Mesendoderm (in vitro differentiated cells): ENCODE results near the gene MYH14.

Experiments
- DNase-seq: peaks from one replicate; pipeline ENCODE4 v3.0.0; 2013
- H2AK5ac ChIP-seq: 2 replicates; pipeline ENCODE4 v1.6.1; 2013; ENCODE audit warnings: low read length, inconsistent platforms
- H2BK120ac ChIP-seq: 2 replicates; pipeline ENCODE4 v1.6.1; 2013; ENCODE audit warnings: low read depth, mild to moderate bottlenecking, low read length, moderate library complexity, mixed read lengths
- H2BK15ac ChIP-seq: replicated peaks from 2 replicates; pipeline ENCODE4 v1.6.1; 2013; ENCODE audit warnings: low read depth, mild to moderate bottlenecking, moderate library complexity
- H2BK5ac ChIP-seq: 2 replicates; pipeline ENCODE4 v1.6.1; 2013; ENCODE audit warnings: low read length, inconsistent platforms
- H3K18ac ChIP-seq: 2 replicates; pipeline ENCODE4 v1.6.1; 2013; ENCODE audit warnings: mild to moderate bottlenecking, low read length, mixed read lengths
- H3K23ac ChIP-seq: one replicate; pipeline ENCODE4 v1.6.1; 2013; ENCODE audit warnings: low read length
- H3K27ac ChIP-seq: 2 replicates; pipeline ENCODE4 v1.5.1; 2013; ENCODE audit warnings: low read depth, mild to moderate bottlenecking, inconsistent platforms, low read length, moderate library complexity
- H3K27me3 ChIP-seq: 2 replicates; pipeline ENCODE4 v1.6.1; 2013; ENCODE audit warnings: low read length, control low read depth, mild to moderate bottlenecking, inconsistent platforms; ENCODE audit not compliant: insufficient read depth, poor library complexity
- H3K36me3 ChIP-seq: 2 replicates; pipeline ENCODE4 v1.6.1; 2013; ENCODE audit warnings: low read length, inconsistent platforms; ENCODE audit not compliant: control insufficient read depth, insufficient read depth
- H3K4ac ChIP-seq: one replicate; pipeline ENCODE4 v1.6.1; 2013; ENCODE audit warnings: low read depth, mild to moderate bottlenecking, low read length, moderate library complexity
- H3K4me1 ChIP-seq: 2 replicates; pipeline ENCODE4 v1.6.1; 2013; ENCODE audit warnings: low read depth, low read length, inconsistent platforms; ENCODE audit not compliant: control insufficient read depth
- H3K4me2 ChIP-seq: 2 replicates; pipeline ENCODE4 v1.6.1; 2013; ENCODE audit warnings: low read length
- H3K4me3 ChIP-seq: 2 replicates; pipeline ENCODE4 v1.5.1; 2013; ENCODE audit warnings: mild to moderate bottlenecking, low read length
- H3K56ac ChIP-seq: one replicate; pipeline ENCODE4 v1.6.1; 2013; ENCODE audit warnings: low read length
- H3K79me1 ChIP-seq: 2 replicates; pipeline ENCODE4 v1.6.1; 2013; ENCODE audit warnings: low read length, inconsistent platforms
- H3K79me2 ChIP-seq: 2 replicates; pipeline ENCODE4 v1.6.1; 2013; ENCODE audit warnings: mild to moderate bottlenecking, low read length; ENCODE audit not compliant: control insufficient read depth, insufficient read depth
- H3K9ac ChIP-seq: 2 replicates; pipeline ENCODE4 v1.6.1; 2013; ENCODE audit warnings: low read length, inconsistent platforms
- H4K5ac ChIP-seq: one replicate; pipeline ENCODE4 v1.6.1; 2013; ENCODE audit warnings: low read length
- H4K8ac ChIP-seq: one replicate; pipeline ENCODE4 v1.6.1; 2013; ENCODE audit warnings: low read depth, mild to moderate bottlenecking, control low read depth, low read length, moderate library complexity
- WGBS: extraction: QIAGEN DNeasy Blood & Tissue Kit; methylation state at CpG from one replicate; pipeline ENCODE4 v1.1.7; 2013; ENCODE audit warnings: low lambda C conversion rate, missing lambda C conversion rate; ENCODE audit not compliant: insufficient coverage; ENCODE audit errors: extremely low coverage; 5-methylcytosine and 5-hydroxymethylcytosine counted together

Gene MYH14

DNA sequence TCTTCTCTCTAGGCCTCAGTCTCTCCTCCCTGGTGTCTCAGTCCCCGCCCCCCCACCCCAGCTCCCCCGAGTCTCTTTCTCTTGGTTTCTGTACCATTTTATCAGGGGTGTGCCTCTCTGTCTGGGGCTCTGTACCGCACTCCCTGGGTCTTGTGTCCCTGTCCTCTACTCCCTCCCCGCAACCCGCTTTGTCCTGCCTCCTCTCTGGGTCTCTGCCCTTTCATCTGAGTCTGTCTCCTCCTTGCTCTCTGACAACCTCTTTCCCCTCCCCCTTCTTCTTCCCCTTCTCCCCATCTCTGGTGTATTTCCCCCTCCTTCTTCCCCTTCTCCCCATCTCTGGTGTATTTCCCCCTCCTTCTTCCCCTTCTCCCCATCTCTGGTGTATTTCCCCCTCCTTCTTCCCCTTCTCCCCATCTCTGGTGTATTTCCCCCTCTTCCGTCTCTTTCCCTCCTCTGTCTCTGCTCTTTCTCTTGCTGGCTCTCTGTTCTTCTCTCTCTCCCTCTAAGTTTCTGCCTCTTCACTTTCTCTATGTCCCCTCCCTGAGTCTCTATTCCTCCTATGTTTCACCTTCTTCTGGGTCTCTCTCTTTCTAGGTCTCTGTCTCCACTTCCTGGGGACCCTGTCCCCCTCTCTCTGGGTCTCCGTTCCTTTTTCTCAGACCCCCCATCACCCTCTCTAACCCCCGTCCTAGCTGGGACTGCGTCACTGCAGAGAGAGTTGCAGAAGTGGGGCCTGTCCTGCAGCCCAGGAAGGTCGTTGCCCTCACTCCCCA is 128.0 kb downstream of the MYH14 start:
- no CpG with 5 or more reads among the region's 10 CpGs for WGBS
- peaks cover 15% of the 10 kb centered on the region for H3K27me3 ChIP-seq
- peak overlapping the region; percentile 1 for H3K27ac ChIP-seq

DNA sequence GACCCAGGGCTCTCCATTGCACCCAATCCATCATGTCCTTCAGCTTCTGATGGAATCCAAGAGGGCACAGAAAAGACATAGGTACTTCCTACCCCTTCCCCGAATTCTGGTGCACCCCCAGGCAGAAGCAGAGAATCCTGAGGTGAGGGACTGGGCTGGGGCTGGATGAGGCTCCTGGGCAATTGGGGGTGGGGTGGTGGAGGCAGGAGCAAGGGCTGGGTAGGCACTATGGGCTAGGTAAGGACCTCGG is 128.5 kb downstream of the MYH14 start:
- H2AK5ac ChIP-seq, result no peak overlapping the region
- peak overlapping the region; percentile 93 for H3K56ac ChIP-seq
- H3K23ac ChIP-seq, result no peak overlapping the region
- H3K4me3 ChIP-seq, result no peak overlapping the region
- no peaks in the 10 kb centered on the region for H3K79me1 ChIP-seq
- no peak overlapping the region for H2BK5ac ChIP-seq
- DNase-seq, result no peak
- peaks cover 4% of the 10 kb centered on the region for H3K4me1 ChIP-seq
- H4K5ac ChIP-seq, result no peak overlapping the region
- no peaks in the 10 kb centered on the region for H3K36me3 ChIP-seq
- no peak overlapping the region for H2BK120ac ChIP-seq
- H3K18ac ChIP-seq, result peak overlapping the region; percentile 10
- H3K27ac ChIP-seq, result peak overlapping the region; percentile 1
- H3K27me3 ChIP-seq, result peaks cover 10% of the 10 kb centered on the region
- no CpG with 5 or more reads among the region's 2 CpGs for WGBS
- H3K4me2 ChIP-seq, result peak overlapping the region; percentile 94
- H2BK15ac ChIP-seq, result no peak overlapping the region
- peak overlapping the region; percentile 77 for H3K9ac ChIP-seq
- H3K79me2 ChIP-seq, result no peaks in the 10 kb centered on the region
- no peak overlapping the region for H3K4ac ChIP-seq
- H4K8ac ChIP-seq, result no peak overlapping the region

More for the DNA sequence above, 128.0 kb downstream of the MYH14 start:
- no peaks in the 10 kb centered on the region for H3K36me3 ChIP-seq
- H2BK5ac ChIP-seq, result no peak overlapping the region
- H3K79me2 ChIP-seq, result no peaks in the 10 kb centered on the region
- H3K23ac ChIP-seq, result no peak overlapping the region
- H3K4ac ChIP-seq, result no peak overlapping the region
- no peak overlapping the region for H4K8ac ChIP-seq
- H3K4me2 ChIP-seq, result peak overlapping the region; percentile 94
- peak overlapping the region; percentile 10 for H3K18ac ChIP-seq
- H3K4me3 ChIP-seq, result peak overlapping the region; percentile 67
- no peak overlapping the region for H2BK120ac ChIP-seq
- no peak overlapping the region for H4K5ac ChIP-seq
- H2AK5ac ChIP-seq, result no peak overlapping the region
- H3K4me1 ChIP-seq, result peaks cover 4% of the 10 kb centered on the region
- DNase-seq, result peak; percentile 90
- H2BK15ac ChIP-seq, result no peak overlapping the region
- H3K56ac ChIP-seq, result peak overlapping the region; percentile 93
- no peaks in the 10 kb centered on the region for H3K79me1 ChIP-seq
- peak overlapping the region; percentile 77 for H3K9ac ChIP-seq

DNA sequence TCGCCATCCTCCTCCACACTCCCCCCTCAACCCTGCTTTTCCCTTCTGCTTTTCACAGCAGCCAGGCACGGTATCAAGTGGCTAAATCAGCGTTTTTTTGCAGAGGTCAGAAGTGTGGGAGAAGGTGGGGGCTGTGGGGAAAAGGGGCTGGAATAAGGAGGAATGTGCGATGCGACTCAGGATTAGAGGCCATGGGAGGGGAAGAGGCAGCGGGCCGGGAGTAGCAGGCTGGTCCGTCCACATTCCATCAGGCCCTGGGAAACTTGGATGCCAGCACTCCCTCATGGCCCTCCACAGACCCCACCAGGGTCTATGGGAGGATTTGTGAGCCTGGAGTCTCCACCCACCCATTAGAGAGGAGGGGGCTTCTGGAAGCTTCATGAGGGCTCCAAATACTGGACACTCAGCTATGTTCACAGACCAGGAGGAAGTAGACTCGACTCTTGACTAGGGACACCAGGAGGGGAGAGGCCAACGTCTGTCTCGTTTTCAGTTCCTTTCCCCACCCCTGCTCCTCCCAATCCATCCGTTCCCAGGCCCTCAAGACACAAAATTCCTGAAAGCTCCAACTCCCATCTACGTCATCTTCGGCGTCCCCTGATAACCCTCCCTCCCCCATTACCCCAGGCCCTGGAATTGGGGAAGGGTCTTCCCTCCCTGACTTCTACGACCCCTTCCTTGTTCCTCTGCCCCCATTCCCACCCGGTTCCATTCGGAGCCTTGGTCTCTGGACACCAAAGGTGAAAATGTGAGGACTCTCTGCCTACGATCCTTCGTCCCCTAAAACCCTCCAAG is 129.0 kb downstream of the MYH14 start:
- Histone ChIP-seq H3K23ac (peak overlapping the region; percentile 48), H4K8ac (no peak overlapping the region), H3K4ac (peak overlapping the region; percentile 85), H2BK15ac (no peak overlapping the region), H2BK5ac (peak overlapping the region; percentile 75), H3K27ac (peak overlapping the region; percentile 85), H3K9ac (peak overlapping the region; percentile 77), H3K79me1 (no peaks in the 10 kb centered on the region), H3K4me2 (peak overlapping the region; percentile 94), H3K36me3 (no peaks in the 10 kb centered on the region), H3K4me3 (peak overlapping the region; percentile 44), H3K27me3 (peaks cover 6% of the 10 kb centered on the region), H3K4me1 (peaks cover 4% of the 10 kb centered on the region), H4K5ac (no peak overlapping the region), H3K18ac (peak overlapping the region; percentile 72), H2BK120ac (no peak overlapping the region), H2AK5ac (peak overlapping the region; percentile 2), H3K79me2 (no peaks in the 10 kb centered on the region), H3K56ac (peak overlapping the region; percentile 93)
- WGBS, result no CpG with 5 or more reads among the region's 20 CpGs
- DNase-seq, result peak; percentile 92

DNA sequence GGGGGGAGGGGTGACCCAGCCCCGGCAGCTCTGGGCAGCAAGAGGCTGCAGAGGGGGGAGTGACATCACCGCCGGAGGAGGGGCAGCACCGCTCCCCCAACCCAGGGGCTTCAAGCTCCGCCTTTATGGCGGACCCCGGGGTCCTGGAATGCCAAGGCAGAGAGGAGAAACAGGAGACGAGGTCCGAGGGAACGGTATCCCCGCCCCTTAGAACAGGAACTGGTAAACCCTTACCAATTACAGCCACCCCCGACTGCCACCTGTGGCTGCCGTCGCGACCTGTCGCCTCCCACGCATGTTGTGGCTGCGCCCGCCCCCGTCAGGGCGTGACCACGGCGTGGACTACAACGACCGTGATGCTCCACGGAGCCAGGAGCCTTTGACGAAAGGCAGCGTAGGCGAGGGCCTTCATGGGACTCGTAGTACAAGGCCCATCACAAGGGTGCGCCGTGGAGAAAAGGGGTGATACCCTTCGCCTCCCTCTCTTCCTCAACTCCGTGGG is 129.9 kb downstream of the MYH14 start:
- Histone ChIP-seq H3K27ac (peak overlapping the region; percentile 85), H3K36me3 (no peaks in the 10 kb centered on the region), H4K8ac (no peak overlapping the region), H3K79me1 (no peaks in the 10 kb centered on the region), H2BK5ac (peak overlapping the region; percentile 69), H3K23ac (no peak overlapping the region), H3K4ac (peak overlapping the region; percentile 85), H3K56ac (peak overlapping the region; percentile 97), H3K9ac (peak overlapping the region; percentile 90), H2BK120ac (no peak overlapping the region), H3K4me2 (peak overlapping the region; percentile 94), H4K5ac (no peak overlapping the region), H2AK5ac (no peak overlapping the region), H3K4me3 (peak overlapping the region; percentile 47), H3K79me2 (no peaks in the 10 kb centered on the region), H3K4me1 (peaks cover 4% of the 10 kb centered on the region), H3K18ac (peak overlapping the region; percentile 72), H3K27me3 (peaks cover 1% of the 10 kb centered on the region), H2BK15ac (no peak overlapping the region)
- no CpG with 5 or more reads among the region's 34 CpGs for WGBS
- DNase-seq, result peak; percentile 97

DNA sequence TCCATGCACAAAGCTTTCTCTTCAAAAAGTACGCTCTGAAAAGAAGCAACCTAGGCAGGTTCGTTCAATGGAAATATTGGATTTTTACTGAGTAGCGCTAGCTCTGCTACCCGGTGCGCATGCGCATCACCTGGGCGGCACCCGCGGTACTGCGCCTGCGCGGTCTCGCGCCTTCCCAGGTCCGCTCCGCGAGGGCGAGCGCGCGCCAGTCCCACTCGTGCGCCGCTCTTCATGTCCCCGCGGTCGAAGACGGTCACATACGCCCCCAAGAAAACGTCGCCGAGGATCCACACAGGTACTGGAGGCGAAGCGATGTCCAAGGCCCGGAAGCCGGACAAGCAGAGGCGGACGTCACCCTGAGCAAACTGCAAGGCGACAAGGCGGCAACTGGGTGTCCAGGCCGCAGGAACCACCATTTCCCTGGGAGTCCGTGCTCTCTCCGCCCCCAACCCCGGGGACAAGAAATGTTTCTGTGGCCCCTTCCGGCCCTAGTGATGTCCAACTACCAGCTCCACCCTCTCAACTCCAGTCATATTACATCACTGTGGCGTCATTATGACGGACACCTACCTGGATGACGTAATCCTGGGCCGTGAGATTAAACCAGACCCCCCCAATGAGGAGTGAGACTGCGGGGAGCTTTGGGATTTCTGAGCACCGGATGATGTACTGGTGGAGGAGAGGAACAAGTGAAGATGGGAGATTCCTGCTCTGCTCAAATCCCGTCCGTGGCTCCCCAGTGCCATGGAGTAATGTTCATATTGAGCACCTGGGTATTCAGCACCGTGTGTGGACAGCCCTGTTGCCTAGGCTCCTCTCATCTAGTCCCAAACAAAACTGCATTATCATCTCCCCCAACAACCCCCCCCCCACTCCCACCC is 130.6 kb downstream of the MYH14 start:
- Histone ChIP-seq H3K4ac (peak overlapping the region; percentile 84), H3K9ac (peak overlapping the region; percentile 90), H3K18ac (peak overlapping the region; percentile 11), H2BK120ac (no peak overlapping the region), H2AK5ac (no peak overlapping the region), H2BK15ac (no peak overlapping the region), H3K4me2 (peak overlapping the region; percentile 56), H4K5ac (no peak overlapping the region), H3K4me3 (peak overlapping the region; percentile 47), H3K79me2 (no peaks in the 10 kb centered on the region), H3K79me1 (no peaks in the 10 kb centered on the region), H3K27ac (peak overlapping the region; percentile 42), H2BK5ac (peak overlapping the region; percentile 69), H3K23ac (no peak overlapping the region), H3K27me3 (no peaks in the 10 kb centered on the region), H3K56ac (peak overlapping the region; percentile 97), H3K4me1 (peaks cover 4% of the 10 kb centered on the region), H3K36me3 (no peaks in the 10 kb centered on the region), H4K8ac (no peak overlapping the region)
- no CpG with 5 or more reads among the region's 54 CpGs for WGBS
- no peak for DNase-seq
